HEK293T (cell line): ENCODE measurements around the gene ARHGAP26.
A peak's percentile ranks its signal among the peaks of the same experiment; 100 is the strongest.
"Not testable (repeated sequence)": the region's sequence is repeated elsewhere in the genome, so short reads cannot be mapped to it uniquely, and the experiment has no call there.

Source experiments
- CTCF ChIA-PET: fragments of 350-600 bp; formaldehyde crosslinking; extraction: SDS; loops from one replicate; lab custom pipeline; 2021; ENCODE audit warnings: antibody characterized with exemption, inconsistent platforms; lab: Yijun Ruan, JAX
- POLR2A ChIA-PET: fragments of 350-600 bp; formaldehyde crosslinking; extraction: SDS; loops from one replicate; lab custom pipeline; 2020; ENCODE audit warnings: antibody characterized with exemption, inconsistent platforms; lab: Yijun Ruan, JAX
- DNase-seq: peaks from one replicate; pipeline ENCODE4 v3.0.0; 2012; ENCODE audit warnings: mixed read lengths; ENCODE audit errors: extremely low spot score
- ARNT ChIP-seq: fragments of 450-650 bp; IDR thresholded peaks from 2 replicates; pipeline ENCODE4 v1.6.1; 2017; ENCODE audit warnings: mild to moderate bottlenecking
- BHLHE40 ChIP-seq: fragments of 450-650 bp; IDR thresholded peaks from 2 replicates; pipeline ENCODE4 v1.6.1; 2016; ENCODE audit warnings: mild to moderate bottlenecking, moderate library complexity, borderline replicate concordance
- CTBP1 ChIP-seq: fragments of 450-650 bp; IDR thresholded peaks from 2 replicates; pipeline ENCODE4 v1.6.1; 2016; ENCODE audit warnings: borderline replicate concordance
- ELF4 ChIP-seq: fragments of 450-650 bp; IDR thresholded peaks from 2 replicates; pipeline ENCODE4 v1.6.1; 2017; ENCODE audit warnings: antibody characterized with exemption
- FOXA1 ChIP-seq: fragments of 450-650 bp; IDR thresholded peaks from 2 replicates; pipeline ENCODE4 v1.6.1; 2016; ENCODE audit warnings: mild to moderate bottlenecking
- FOXK2 ChIP-seq: fragments of 450-650 bp; IDR thresholded peaks from 2 replicates; pipeline ENCODE4 v1.6.1; 2016; ENCODE audit warnings: mild to moderate bottlenecking
- FOXM1 ChIP-seq: fragments of 450-650 bp; IDR thresholded peaks from 2 replicates; pipeline ENCODE4 v1.6.1; 2017; ENCODE audit warnings: mild to moderate bottlenecking, borderline replicate concordance
- HDGF ChIP-seq: fragments of 450-650 bp; IDR thresholded peaks from 2 replicates; pipeline ENCODE4 v1.6.1; 2017; ENCODE audit warnings: antibody characterized with exemption, borderline replicate concordance
- L3MBTL2 ChIP-seq: fragments of 450-650 bp; conservative IDR thresholded peaks from 2 replicates; pipeline ENCODE4 v1.6.1; 2016; ENCODE audit warnings: mild to moderate bottlenecking
- LEF1 ChIP-seq: fragments of 450-650 bp; IDR thresholded peaks from 2 replicates; pipeline ENCODE4 v1.6.1; 2017; ENCODE audit warnings: mild to moderate bottlenecking, borderline replicate concordance
- NFRKB ChIP-seq: fragments of 450-650 bp; IDR thresholded peaks from 2 replicates; pipeline ENCODE4 v1.6.1; 2016; ENCODE audit warnings: mild to moderate bottlenecking, moderate library complexity
- SP1 ChIP-seq: fragments of 450-650 bp; IDR thresholded peaks from 2 replicates; pipeline ENCODE4 v1.6.1; 2017
- SUZ12 ChIP-seq: fragments of 450-650 bp; IDR thresholded peaks from 2 replicates; pipeline ENCODE4 v1.6.1; 2016; ENCODE audit warnings: mild to moderate bottlenecking
- TARDBP ChIP-seq: fragments of 450-650 bp; IDR thresholded peaks from 2 replicates; pipeline ENCODE4 v1.6.1; 2016
- ZNF384 ChIP-seq: fragments of 450-650 bp; IDR thresholded peaks from 2 replicates; pipeline ENCODE4 v1.6.1; 2016
- TF ChIP-seq, protein P1 (sequence below): fragments of 450-650 bp; IDR thresholded peaks from 2 replicates; pipeline ENCODE4 v1.6.1; 2016

ARHGAP26 gene

DNA sequence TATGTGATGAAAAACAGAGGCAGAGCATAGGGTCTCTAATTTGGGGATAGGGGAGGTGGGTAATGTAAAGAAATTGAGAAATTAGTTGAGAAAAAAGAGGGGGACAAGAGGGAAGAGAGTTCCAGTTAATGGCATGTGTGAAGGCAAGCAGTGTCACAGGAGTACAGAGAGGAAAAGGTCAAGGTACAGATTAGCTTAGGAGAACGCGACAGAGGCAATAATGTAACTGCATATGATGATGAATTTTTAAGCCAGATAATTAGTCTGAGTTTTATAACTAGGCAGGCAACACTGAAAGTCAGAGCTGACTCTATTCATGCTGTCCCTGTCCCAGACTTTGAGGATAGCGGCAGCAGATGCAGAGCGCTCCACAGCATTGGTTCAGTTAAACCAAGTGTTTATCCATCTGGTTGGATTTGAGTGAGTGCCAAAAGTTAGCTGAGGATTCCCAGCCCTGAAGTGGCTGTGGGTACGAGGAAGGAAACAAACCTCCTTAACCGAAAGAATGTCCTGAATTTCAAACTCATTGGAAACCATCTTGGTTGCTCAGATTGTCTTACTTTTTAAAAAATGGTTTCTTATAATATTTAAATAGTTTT, 315.2 kb downstream of the ARHGAP26 start:
- ChIA-PET CTCF (interaction anchor here (0.8 kb wide), 1 partner anchor 11 kb away, joined by 3 read pairs; no protein-coding TSS in a partner anchor), POLR2A (no interaction called here)

DNA sequence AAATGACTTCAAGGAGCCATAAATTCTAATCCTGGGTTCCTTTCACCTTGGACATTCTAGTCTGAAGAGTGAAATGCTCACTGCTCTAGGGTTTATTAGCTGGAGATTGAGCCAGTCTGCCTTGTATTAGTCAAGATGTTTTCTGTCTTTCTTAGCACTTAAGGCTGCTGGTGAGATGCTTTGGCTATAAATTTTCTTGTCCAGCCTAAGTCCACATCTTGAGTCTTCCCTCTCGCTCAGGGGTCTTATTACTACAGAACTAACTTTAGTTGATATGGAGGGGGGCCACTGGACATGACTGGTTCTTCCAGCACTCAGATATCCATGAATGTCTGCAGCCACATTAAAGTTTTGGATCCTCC, 316.4 kb downstream of the ARHGAP26 start:
- ChIA-PET POLR2A (no interaction called here), CTCF (no interaction called here)
- no peak for DNase-seq
- no peak for TF ChIP-seq FOXM1
- no peak for TF ChIP-seq SUZ12
- TF ChIP-seq, protein P1, sequence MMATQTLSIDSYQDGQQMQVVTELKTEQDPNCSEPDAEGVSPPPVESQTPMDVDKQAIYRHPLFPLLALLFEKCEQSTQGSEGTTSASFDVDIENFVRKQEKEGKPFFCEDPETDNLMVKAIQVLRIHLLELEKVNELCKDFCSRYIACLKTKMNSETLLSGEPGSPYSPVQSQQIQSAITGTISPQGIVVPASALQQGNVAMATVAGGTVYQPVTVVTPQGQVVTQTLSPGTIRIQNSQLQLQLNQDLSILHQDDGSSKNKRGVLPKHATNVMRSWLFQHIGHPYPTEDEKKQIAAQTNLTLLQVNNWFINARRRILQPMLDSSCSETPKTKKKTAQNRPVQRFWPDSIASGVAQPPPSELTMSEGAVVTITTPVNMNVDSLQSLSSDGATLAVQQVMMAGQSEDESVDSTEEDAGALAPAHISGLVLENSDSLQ: no peak

More for the DNA sequence above, 315.2 kb downstream of the ARHGAP26 start:
- TF ChIP-seq FOXK2 (no peak), SUZ12 (no peak), ELF4 (no peak), FOXM1 (no peak), HDGF (no peak), ZNF384 (no peak), L3MBTL2 (no peak), LEF1 (no peak), ARNT (no peak), SP1 (no peak), BHLHE40 (no peak), TARDBP (no peak), FOXA1 (no peak), NFRKB (no peak), CTBP1 (no peak)
- TF ChIP-seq, protein P1: no peak
- DNase-seq: no peak

DNA sequence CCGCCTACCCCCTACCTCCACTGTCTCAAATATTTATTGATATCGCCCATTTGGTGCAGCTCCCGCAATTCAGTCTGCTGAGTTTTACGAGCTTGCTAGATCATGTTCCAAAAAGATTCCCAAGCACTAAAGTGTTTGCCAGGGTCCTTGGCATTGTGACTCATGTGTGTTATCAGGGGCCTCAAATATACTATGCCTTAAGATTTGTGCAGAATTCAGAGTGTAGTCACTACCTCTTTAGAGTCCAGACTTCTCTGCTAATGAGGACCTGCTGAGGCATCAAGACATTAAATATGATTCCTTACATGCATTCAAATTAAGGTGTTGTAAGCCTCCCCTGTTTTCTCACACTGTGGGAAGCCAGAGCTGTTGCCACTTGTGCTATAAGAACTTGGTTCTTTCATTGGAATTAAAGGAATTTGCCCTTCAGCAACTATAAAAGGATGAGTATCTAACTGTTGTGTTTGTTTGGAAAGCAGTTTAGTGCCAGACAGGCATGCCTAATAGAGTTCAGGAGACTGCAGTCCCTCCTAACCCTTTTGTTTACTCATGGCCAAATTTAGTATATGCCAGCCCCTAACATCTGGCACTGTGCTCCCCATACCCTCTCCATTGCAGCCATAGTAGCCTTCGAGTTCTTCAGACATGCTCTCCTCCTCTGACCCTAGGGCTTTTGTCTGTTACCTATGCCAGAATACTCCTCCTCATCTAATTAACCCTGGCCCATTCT, 316.9 kb downstream of the ARHGAP26 start:
- ChIA-PET POLR2A (no interaction called here), CTCF (no interaction called here)
- no peak for TF ChIP-seq SUZ12
- TF ChIP-seq L3MBTL2: 0 out of 2 replicates have a peak, but pooled peaks have one; percentile 41
- TF ChIP-seq TARDBP: no peak
- no peak for TF ChIP-seq FOXA1
- TF ChIP-seq, protein P1: 0 out of 2 replicates have a peak, but pooled peaks have one; percentile 17
- TF ChIP-seq FOXK2: no peak
- peak; percentile 32; the same call in 1 of the 2 replicates for TF ChIP-seq CTBP1
- TF ChIP-seq ARNT: no peak
- TF ChIP-seq ZNF384: peak; percentile 84
- no peak for TF ChIP-seq ELF4
- no peak for TF ChIP-seq BHLHE40
- no peak for TF ChIP-seq LEF1
- DNase-seq: peak; percentile 53

DNA sequence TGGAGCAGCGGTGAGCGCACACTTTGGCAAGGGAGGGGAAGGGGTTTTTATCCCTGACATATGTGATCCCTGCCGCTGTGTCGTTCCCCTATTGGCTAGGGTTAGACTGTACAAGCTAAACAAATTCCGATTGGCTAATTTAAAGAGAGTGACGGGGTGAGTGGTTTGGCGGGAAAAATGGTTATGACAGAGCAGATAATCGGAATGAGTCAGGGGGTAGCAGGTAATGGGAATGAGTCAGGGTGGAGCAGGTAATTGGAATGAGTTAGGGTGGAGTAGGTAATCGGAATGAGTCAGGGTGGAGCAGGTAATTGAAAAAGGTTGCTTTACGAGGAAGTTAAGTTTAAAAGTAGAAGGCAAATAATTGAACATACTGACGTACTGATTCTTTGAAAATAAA, 318.5 kb downstream of the ARHGAP26 start:
- POLR2A ChIA-PET, CTCF ChIA-PET, DNase-seq: not testable (repeated sequence)

DNA sequence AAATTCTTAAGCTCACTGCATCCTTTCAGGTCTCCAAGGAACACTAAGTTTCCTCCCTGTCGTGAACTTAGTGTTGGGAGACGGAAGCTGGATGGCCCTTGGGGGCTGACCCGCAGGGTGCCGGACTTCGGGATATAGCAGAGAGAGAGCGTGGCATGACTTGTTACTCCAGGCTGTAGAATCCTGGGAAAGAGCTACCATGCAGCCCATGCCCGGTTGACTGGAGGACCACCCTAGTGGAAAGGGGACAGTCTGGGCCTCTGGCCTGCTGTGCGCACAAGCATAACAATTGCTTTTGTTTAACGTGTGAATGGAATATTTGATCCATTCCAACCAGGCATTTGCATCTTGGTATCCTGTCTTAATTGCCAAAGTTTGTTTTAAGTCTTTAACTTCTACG, 319.9 kb downstream of the ARHGAP26 start:
- DNase-seq, CTCF ChIA-PET, POLR2A ChIA-PET: not testable (repeated sequence)

DNA sequence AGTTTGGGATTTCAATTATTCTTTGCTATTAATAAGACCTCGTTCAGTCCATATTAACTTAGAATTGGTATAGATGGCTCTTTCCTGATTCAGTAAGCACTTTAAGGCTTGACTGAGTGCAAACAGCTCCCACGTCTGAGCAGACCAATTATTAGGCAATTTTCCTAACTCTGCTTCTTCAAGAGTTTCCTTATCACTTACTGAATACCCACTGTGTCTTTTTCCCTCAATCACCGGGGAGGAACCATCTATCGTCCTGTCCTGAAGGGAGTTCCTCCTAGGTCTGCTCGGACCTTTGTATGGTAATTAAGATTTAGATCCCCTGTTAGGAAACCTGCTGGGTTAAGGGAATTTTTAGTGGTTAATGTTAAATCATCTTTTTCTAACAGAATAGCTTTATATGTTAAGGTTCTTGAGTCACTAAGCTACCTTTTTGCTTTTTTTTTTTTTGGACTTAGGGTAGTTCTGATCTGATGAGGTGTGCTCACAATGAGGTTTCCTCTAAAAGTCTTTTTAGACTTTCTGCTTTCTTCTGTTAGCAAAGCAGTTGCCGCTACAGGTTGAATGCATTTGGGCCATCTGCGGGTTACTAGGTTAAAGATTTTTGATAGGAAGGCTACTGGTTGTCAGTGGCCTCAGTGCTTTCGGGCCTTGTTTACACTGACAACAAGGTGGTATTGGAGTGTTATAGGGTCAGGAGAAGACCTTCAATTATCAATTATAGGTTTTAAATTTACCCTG, 322.7 kb downstream of the ARHGAP26 start:
- POLR2A ChIA-PET, DNase-seq, CTCF ChIA-PET: not testable (repeated sequence)
